SK-N-SH treated with all-trans-retinoic acid at 6 μM for 48 hours (cell line): ENCODE data around the gene ARMC10.

Experiments used
- ATAC-seq: fragments of 200-7000 bp; cut with Tn5 transposase; 3 replicates; pipeline ENCODE4 v1.9.1; 2020; ENCODE audit warnings: mild to moderate bottlenecking, moderate library complexity
- ARNTL ChIP-seq: fragments of 450-650 bp; formaldehyde crosslinking; IDR thresholded peaks from 2 replicates; pipeline ENCODE4 v1.5.0; 2020; ENCODE audit warnings: low read depth, mild to moderate bottlenecking, moderate library complexity, borderline replicate concordance
- BACH2 ChIP-seq: fragments of 250-450 bp; sonication (Bioruptor Pico); IDR thresholded peaks from 2 replicates; pipeline ENCODE4 v1.9.0; 2021; ENCODE audit warnings: mild to moderate bottlenecking, borderline replicate concordance
- CSDC2 ChIP-seq: fragments of 250-450 bp; sonication (Bioruptor Pico); IDR thresholded peaks from 2 replicates; pipeline ENCODE4 v1.5.0; 2020; ENCODE audit warnings: mild to moderate bottlenecking, moderate library complexity
- CSRNP3 ChIP-seq: fragments of 250-450 bp; sonication (Bioruptor Pico); IDR thresholded peaks from 2 replicates; pipeline ENCODE4 v1.5.1; 2021; ENCODE audit warnings: mild to moderate bottlenecking, moderate library complexity
- ESRRG ChIP-seq: fragments of 250-450 bp; sonication (Bioruptor Pico); IDR thresholded peaks from 2 replicates; pipeline ENCODE4 v1.6.1; 2021; ENCODE audit warnings: mild to moderate bottlenecking
- GLIS3 ChIP-seq: fragments of 250-450 bp; sonication (Bioruptor Pico); IDR thresholded peaks from 2 replicates; pipeline ENCODE4 v1.5.0; 2020; ENCODE audit warnings: mild to moderate bottlenecking, moderate library complexity
- ISL1 ChIP-seq: fragments of 250-450 bp; sonication (Bioruptor Pico); IDR thresholded peaks from 2 replicates; pipeline ENCODE4 v2.1.2; 2022; ENCODE audit warnings: mild to moderate bottlenecking, moderate library complexity
- OSR1 ChIP-seq: fragments of 250-450 bp; sonication (Bioruptor Pico); IDR thresholded peaks from 2 replicates; pipeline ENCODE4 v1.8.0; 2022; ENCODE audit warnings: moderate library complexity, mild to moderate bottlenecking, inconsistent platforms
- POU6F1 ChIP-seq: fragments of 250-450 bp; sonication (Bioruptor Pico); IDR thresholded peaks from 2 replicates; pipeline ENCODE4 v1.8.0; 2021; ENCODE audit warnings: low read depth, mild to moderate bottlenecking, moderate library complexity, borderline replicate concordance
- PPARA ChIP-seq: fragments of 250-450 bp; sonication (Bioruptor Pico); IDR thresholded peaks from 2 replicates; pipeline ENCODE4 v1.5.0; 2020; ENCODE audit warnings: mild to moderate bottlenecking, borderline replicate concordance
- RARB ChIP-seq: fragments of 250-450 bp; sonication (Bioruptor Pico); IDR thresholded peaks from 2 replicates; pipeline ENCODE4 v1.8.0; 2021; ENCODE audit warnings: mild to moderate bottlenecking, moderate library complexity
- SNAI2 ChIP-seq: fragments of 250-450 bp; sonication (Bioruptor Pico); IDR thresholded peaks from 2 replicates; pipeline ENCODE4 v1.5.0; 2020; ENCODE audit warnings: mild to moderate bottlenecking, moderate library complexity
- TCF4 ChIP-seq: fragments of 250-450 bp; sonication (Bioruptor Pico); IDR thresholded peaks from 2 replicates; pipeline ENCODE4 v1.8.0; 2021; ENCODE audit warnings: mild to moderate bottlenecking, moderate library complexity, borderline replicate concordance
- ZC3H10 ChIP-seq: fragments of 250-450 bp; sonication (Bioruptor Pico); IDR thresholded peaks from 2 replicates; pipeline ENCODE4 v1.5.1; 2021; ENCODE audit warnings: mild to moderate bottlenecking, moderate library complexity
- ZFP3 ChIP-seq: fragments of 250-450 bp; sonication (Bioruptor Pico); IDR thresholded peaks from 2 replicates; pipeline ENCODE4 v1.5.0; 2020; ENCODE audit warnings: mild to moderate bottlenecking, moderate library complexity
- ZFP30 ChIP-seq: fragments of 450-650 bp; formaldehyde crosslinking; IDR thresholded peaks from 2 replicates; pipeline ENCODE4 v1.5.0; 2022; ENCODE audit warnings: mild to moderate bottlenecking, moderate library complexity
- ZNF565 ChIP-seq: fragments of 450-650 bp; formaldehyde crosslinking; conservative IDR thresholded peaks from 2 replicates; pipeline ENCODE4 v1.5.0; 2020; ENCODE audit warnings: low read depth, mild to moderate bottlenecking, moderate library complexity
- ZNF8 ChIP-seq: fragments of 450-650 bp; formaldehyde crosslinking; IDR thresholded peaks from 2 replicates; pipeline ENCODE4 v1.5.0; 2020; ENCODE audit warnings: mild to moderate bottlenecking, moderate library complexity
- TF ChIP-seq, protein P1 (sequence below): fragments of 250-450 bp; sonication (Bioruptor Pico); IDR thresholded peaks from 2 replicates; pipeline ENCODE4 v1.8.0; 2020; ENCODE audit warnings: mild to moderate bottlenecking, moderate library complexity, borderline replicate concordance
- TF ChIP-seq, protein P2 (sequence below): fragments of 250-450 bp; sonication (Bioruptor Pico); IDR thresholded peaks from 2 replicates; pipeline ENCODE4 v1.5.1; 2020; ENCODE audit warnings: low read depth, mild to moderate bottlenecking, moderate library complexity
- TF ChIP-seq, protein P3 (sequence below): fragments of 250-450 bp; sonication (Bioruptor Pico); IDR thresholded peaks from 2 replicates; pipeline ENCODE4 v1.5.0; 2020; ENCODE audit warnings: mild to moderate bottlenecking, moderate library complexity

ARMC10 gene

GRCh38 chr7:103093429-103093828 is 18.5 kb downstream of the ARMC10 start:
- TF ChIP-seq ZFP30 (CRISPR knock-in tag) (no peak), ZNF8 (CRISPR knock-in tag) (no peak), BACH2 (no peak), PPARA (no peak), ZC3H10 (CRISPR knock-in tag) (no peak), POU6F1 (CRISPR knock-in tag) (no peak), ZNF565 (CRISPR knock-in tag) (no peak), ESRRG (CRISPR knock-in tag) (no peak), CSRNP3 (CRISPR knock-in tag) (no peak), RARB (CRISPR knock-in tag) (no peak), CSDC2 (CRISPR knock-in tag) (no peak), GLIS3 (CRISPR knock-in tag) (no peak), SNAI2 (CRISPR knock-in tag) (no peak), TCF4 (no peak), ZFP3 (no peak), OSR1 (no peak)
- TF ChIP-seq, protein P1, sequence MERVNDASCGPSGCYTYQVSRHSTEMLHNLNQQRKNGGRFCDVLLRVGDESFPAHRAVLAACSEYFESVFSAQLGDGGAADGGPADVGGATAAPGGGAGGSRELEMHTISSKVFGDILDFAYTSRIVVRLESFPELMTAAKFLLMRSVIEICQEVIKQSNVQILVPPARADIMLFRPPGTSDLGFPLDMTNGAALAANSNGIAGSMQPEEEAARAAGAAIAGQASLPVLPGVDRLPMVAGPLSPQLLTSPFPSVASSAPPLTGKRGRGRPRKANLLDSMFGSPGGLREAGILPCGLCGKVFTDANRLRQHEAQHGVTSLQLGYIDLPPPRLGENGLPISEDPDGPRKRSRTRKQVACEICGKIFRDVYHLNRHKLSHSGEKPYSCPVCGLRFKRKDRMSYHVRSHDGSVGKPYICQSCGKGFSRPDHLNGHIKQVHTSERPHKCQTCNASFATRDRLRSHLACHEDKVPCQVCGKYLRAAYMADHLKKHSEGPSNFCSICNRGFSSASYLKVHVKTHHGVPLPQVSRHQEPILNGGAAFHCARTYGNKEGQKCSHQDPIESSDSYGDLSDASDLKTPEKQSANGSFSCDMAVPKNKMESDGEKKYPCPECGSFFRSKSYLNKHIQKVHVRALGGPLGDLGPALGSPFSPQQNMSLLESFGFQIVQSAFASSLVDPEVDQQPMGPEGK (CRISPR knock-in tag) = no peak
- TF ChIP-seq, protein P2, sequence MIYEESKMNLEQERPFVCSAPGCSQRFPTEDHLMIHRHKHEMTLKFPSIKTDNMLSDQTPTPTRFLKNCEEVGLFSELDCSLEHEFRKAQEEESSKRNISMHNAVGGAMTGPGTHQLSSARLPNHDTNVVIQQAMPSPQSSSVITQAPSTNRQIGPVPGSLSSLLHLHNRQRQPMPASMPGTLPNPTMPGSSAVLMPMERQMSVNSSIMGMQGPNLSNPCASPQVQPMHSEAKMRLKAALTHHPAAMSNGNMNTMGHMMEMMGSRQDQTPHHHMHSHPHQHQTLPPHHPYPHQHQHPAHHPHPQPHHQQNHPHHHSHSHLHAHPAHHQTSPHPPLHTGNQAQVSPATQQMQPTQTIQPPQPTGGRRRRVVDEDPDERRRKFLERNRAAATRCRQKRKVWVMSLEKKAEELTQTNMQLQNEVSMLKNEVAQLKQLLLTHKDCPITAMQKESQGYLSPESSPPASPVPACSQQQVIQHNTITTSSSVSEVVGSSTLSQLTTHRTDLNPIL (CRISPR knock-in tag) = no peak
- TF ChIP-seq, protein P3, sequence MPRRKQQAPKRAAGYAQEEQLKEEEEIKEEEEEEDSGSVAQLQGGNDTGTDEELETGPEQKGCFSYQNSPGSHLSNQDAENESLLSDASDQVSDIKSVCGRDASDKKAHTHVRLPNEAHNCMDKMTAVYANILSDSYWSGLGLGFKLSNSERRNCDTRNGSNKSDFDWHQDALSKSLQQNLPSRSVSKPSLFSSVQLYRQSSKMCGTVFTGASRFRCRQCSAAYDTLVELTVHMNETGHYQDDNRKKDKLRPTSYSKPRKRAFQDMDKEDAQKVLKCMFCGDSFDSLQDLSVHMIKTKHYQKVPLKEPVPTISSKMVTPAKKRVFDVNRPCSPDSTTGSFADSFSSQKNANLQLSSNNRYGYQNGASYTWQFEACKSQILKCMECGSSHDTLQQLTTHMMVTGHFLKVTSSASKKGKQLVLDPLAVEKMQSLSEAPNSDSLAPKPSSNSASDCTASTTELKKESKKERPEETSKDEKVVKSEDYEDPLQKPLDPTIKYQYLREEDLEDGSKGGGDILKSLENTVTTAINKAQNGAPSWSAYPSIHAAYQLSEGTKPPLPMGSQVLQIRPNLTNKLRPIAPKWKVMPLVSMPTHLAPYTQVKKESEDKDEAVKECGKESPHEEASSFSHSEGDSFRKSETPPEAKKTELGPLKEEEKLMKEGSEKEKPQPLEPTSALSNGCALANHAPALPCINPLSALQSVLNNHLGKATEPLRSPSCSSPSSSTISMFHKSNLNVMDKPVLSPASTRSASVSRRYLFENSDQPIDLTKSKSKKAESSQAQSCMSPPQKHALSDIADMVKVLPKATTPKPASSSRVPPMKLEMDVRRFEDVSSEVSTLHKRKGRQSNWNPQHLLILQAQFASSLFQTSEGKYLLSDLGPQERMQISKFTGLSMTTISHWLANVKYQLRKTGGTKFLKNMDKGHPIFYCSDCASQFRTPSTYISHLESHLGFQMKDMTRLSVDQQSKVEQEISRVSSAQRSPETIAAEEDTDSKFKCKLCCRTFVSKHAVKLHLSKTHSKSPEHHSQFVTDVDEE = no peak
- TF ChIP-seq, all 23 proteins: peak for 0
- no peak; the same call in 2 of the 3 replicates for ATAC-seq

GRCh38 chr7:103094102-103094501 is 19.2 kb downstream of the ARMC10 start:
- 0 out of 3 replicates have a peak, but pooled peaks have one; percentile 27 for ATAC-seq
- TF ChIP-seq ARNTL (CRISPR knock-in tag) (no peak), ISL1 (CRISPR knock-in tag) (no peak), ZNF8 (CRISPR knock-in tag) (no peak), CSDC2 (CRISPR knock-in tag) (no peak), POU6F1 (CRISPR knock-in tag) (no peak)
- TF ChIP-seq, protein P3 = no peak
- TF ChIP-seq, all 23 proteins: peak for 0
